ENCODE results near the gene HSBP1L1. TPM values are rescaled to one million over a fixed set of nuclear protein-coding genes. Genes with fewer than 3 reads are reported as not detected.

The HSBP1L1 gene
- total and polyA plus RNA-seq, 2 of the 13 experiments (the other 11 are each of a cell fraction or from before 2014, with no cell fraction given), result 22.6 to 45.1 TPM

DNA sequence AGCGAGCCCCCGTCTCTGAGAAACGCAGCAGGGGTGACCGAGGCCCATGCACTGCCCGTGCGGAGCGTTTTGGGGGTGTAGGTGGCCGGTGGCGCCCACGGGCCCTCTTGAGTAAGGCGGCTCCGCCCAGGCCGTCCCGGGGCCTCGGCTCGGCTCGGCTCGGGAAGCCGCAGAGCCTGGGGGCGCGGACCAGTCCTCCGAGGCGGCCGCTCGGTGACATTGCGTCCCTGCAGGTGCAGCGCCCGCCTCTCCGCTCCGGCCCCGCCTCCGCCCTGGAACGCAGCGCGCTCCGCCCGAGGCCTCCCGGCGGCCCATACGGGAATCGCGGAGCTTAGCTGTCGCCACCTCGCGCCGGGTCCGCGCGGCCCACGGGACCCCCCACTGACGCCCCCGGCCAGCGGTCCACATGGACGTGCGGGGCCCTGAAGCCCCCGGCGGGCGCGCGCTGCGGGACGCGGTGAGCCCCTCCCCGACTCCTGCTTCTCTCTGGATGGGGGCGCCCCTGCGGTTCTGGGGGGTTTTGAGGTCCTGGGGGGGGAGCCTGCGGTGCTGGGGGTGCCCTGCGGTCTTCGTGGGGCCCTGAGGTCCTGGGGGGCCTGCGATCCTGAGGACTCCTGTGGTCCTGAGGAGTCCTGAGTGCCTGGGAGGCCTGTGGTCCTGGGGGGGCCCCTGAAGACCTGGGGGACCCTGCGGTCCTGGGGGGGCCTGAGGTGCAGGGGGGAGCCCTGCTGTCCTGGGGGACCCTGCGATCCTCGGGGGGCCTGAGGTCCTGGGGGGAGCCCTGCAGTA, at the start of gene HSBP1L1 (continued):
- TF ChIP-seq SIX4 (CRISPR knock-in tag; IDR thresholded peaks at IDR 0.05) (no peak), ZHX1 (CRISPR knock-in tag; IDR thresholded peaks at IDR 0.05; ENCODE audit: low read depth) (peak; percentile 53; the same call in 1 of the 2 replicates), GTF3A (CRISPR knock-in tag; conservative IDR thresholded peaks at IDR 0.05) (no peak), KDM1A (CRISPR knock-in tag; IDR thresholded peaks at IDR 0.05) (no peak), PHF20 (CRISPR knock-in tag; IDR thresholded peaks at IDR 0.05) (0 out of 2 replicates have a peak, but pooled peaks have one; percentile 16), RFXANK (CRISPR knock-in tag; IDR thresholded peaks at IDR 0.05) (no peak), NR2C2 (CRISPR knock-in tag; IDR thresholded peaks at IDR 0.05; ENCODE audit: borderline replicate concordance) (peak; percentile 43; the same call in 1 of the 2 replicates), ZNF670 (CRISPR knock-in tag; IDR thresholded peaks at IDR 0.05; ENCODE audit: borderline replicate concordance) (peak; percentile 65; the same call in 1 of the 2 replicates), DPF2 (CRISPR knock-in tag; IDR thresholded peaks at IDR 0.05; ENCODE audit: borderline replicate concordance, low read depth) (no peak), ZSCAN5A (CRISPR knock-in tag; IDR thresholded peaks at IDR 0.05; ENCODE audit: borderline replicate concordance) (0 out of 2 replicates have a peak, but pooled peaks have one; percentile 20), RBFOX2 (IDR thresholded peaks at IDR 0.05; ENCODE audit: low read depth, low read length) (peak; percentile 94), ZNF556 (CRISPR knock-in tag; IDR thresholded peaks at IDR 0.05; ENCODE audit: borderline replicate concordance) (peak; percentile 84; the same call in 1 of the 2 replicates)
- TF ChIP-seq, protein P1, sequence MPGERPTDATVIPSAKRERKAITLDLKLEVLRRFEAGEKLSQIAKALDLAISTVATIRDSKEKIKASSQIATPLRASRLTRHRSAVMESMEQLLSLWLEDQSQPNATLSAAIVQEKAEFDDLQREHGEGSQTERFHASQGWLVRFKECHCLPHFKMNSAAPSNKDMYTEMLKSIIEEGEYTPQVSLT (CRISPR knock-in tag; IDR thresholded peaks at IDR 0.05; ENCODE audit: borderline replicate concordance, low read depth), result no peak
- TF ChIP-seq, protein P2, sequence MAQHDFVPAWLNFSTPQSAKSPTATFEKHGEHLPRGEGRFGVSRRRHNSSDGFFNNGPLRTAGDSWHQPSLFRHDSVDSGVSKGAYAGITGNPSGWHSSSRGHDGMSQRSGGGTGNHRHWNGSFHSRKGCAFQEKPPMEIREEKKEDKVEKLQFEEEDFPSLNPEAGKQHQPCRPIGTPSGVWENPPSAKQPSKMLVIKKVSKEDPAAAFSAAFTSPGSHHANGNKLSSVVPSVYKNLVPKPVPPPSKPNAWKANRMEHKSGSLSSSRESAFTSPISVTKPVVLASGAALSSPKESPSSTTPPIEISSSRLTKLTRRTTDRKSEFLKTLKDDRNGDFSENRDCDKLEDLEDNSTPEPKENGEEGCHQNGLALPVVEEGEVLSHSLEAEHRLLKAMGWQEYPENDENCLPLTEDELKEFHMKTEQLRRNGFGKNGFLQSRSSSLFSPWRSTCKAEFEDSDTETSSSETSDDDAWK (CRISPR knock-in tag; IDR thresholded peaks at IDR 0.05), result no peak
- TF ChIP-seq, protein P3, sequence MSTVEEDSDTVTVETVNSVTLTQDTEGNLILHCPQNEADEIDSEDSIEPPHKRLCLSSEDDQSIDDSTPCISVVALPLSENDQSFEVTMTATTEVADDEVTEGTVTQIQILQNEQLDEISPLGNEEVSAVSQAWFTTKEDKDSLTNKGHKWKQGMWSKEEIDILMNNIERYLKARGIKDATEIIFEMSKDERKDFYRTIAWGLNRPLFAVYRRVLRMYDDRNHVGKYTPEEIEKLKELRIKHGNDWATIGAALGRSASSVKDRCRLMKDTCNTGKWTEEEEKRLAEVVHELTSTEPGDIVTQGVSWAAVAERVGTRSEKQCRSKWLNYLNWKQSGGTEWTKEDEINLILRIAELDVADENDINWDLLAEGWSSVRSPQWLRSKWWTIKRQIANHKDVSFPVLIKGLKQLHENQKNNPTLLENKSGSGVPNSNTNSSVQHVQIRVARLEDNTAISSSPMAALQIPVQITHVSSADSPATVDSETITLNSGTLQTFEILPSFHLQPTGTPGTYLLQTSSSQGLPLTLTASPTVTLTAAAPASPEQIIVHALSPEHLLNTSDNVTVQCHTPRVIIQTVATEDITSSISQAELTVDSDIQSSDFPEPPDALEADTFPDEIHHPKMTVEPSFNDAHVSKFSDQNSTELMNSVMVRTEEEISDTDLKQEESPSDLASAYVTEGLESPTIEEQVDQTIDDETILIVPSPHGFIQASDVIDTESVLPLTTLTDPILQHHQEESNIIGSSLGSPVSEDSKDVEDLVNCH (CRISPR knock-in tag; IDR thresholded peaks at IDR 0.05), result no peak

Measured in HepG2 (cell line).